IMR-90 (cell line): ENCODE results near the gene ADD1. TPM values are rescaled to one million over a fixed set of nuclear protein-coding genes. Genes with fewer than 3 reads are reported as not detected.

Source experiments
- ATAC-seq: fragments of 200-7000 bp; cut with Tn5 transposase; 2 replicates; pipeline ENCODE4 v1.9.1; 2020; ENCODE audit warnings: low read depth, mild to moderate bottlenecking, moderate library complexity
- BruUV-seq: library from RNA; stranded (reverse); fragments of 400-500 nt; replicated peaks from 2 replicates; lab custom pipeline; 2021; lab: Mats Ljungman, UMichigan
- CTCF ChIA-PET: fragments of 300-600 bp; formaldehyde crosslinking; extraction: SDS; loops from one replicate; lab custom pipeline; 2021; ENCODE audit warnings: antibody characterized with exemption; lab: Yijun Ruan, JAX
- POLR2A ChIA-PET: fragments of 300-600 bp; sonication (Branson Sonifier 250); formaldehyde crosslinking; loops from one replicate; lab custom pipeline; 2022; ENCODE audit warnings: antibody characterized with exemption; ENCODE audit not compliant: unreplicated experiment; lab: Charles Lee
- DNase-seq: peaks from one replicate; pipeline ENCODE4 v3.0.0; 2013
- H2AFZ ChIP-seq: replicated peaks from 2 replicates; pipeline ENCODE3; 2013; ENCODE audit warnings: low read length, mild to moderate bottlenecking; ENCODE audit not compliant: poor library complexity
- H2AK5ac ChIP-seq: 2 replicates; pipeline ENCODE4 v1.6.1; 2013; ENCODE audit warnings: low read depth, low read length, inconsistent platforms
- H2AK9ac ChIP-seq: replicated peaks from 2 replicates; pipeline ENCODE3; 2013; ENCODE audit warnings: mild to moderate bottlenecking, low read depth, low read length, moderate library complexity; ENCODE audit not compliant: poor library complexity
- H2BK120ac ChIP-seq: 2 replicates; pipeline ENCODE4 v1.6.1; 2013; ENCODE audit warnings: low read depth, low read length, inconsistent platforms
- H2BK15ac ChIP-seq: 3 replicates; pipeline ENCODE4 v1.6.1; 2013; ENCODE audit warnings: low read depth, low read length, inconsistent platforms
- H2BK20ac ChIP-seq: 2 replicates; pipeline ENCODE4 v1.6.1; 2013; ENCODE audit warnings: low read depth, mild to moderate bottlenecking, inconsistent platforms, low read length, moderate library complexity
- H2BK5ac ChIP-seq: 2 replicates; pipeline ENCODE4 v1.6.1; 2013; ENCODE audit warnings: mild to moderate bottlenecking, low read depth, low read length, inconsistent platforms; ENCODE audit not compliant: poor library complexity, severe bottlenecking
- H3K14ac ChIP-seq: replicated peaks from 2 replicates; pipeline ENCODE4 v1.6.1; 2013; ENCODE audit warnings: low read depth, low read length, inconsistent platforms
- H3K18ac ChIP-seq: 2 replicates; pipeline ENCODE4 v1.6.1; 2013; ENCODE audit warnings: low read depth, low read length, control low read depth
- H3K23ac ChIP-seq: 2 replicates; pipeline ENCODE4 v1.6.1; 2013; ENCODE audit warnings: low read depth, low read length, inconsistent platforms
- H3K27ac ChIP-seq: 2 replicates; pipeline ENCODE4 v1.5.1; 2013; ENCODE audit warnings: mild to moderate bottlenecking, control low read depth, low read length; ENCODE audit not compliant: insufficient read depth
- H3K27me3 ChIP-seq: 2 replicates; pipeline ENCODE4 v1.6.1; 2013; ENCODE audit warnings: low read length; ENCODE audit not compliant: control insufficient read depth, insufficient read depth
- H3K36me3 ChIP-seq: 2 replicates; pipeline ENCODE4 v1.6.1; 2013; ENCODE audit warnings: low read length, mixed read lengths; ENCODE audit not compliant: control insufficient read depth, insufficient read depth
- H3K4ac ChIP-seq: 2 replicates; pipeline ENCODE4 v1.6.1; 2013; ENCODE audit warnings: low read depth, low read length, inconsistent platforms
- H3K4me1 ChIP-seq: 2 replicates; pipeline ENCODE4 v1.6.1; 2013; ENCODE audit warnings: low read length, mixed read lengths; ENCODE audit not compliant: control insufficient read depth, insufficient read depth
- H3K4me2 ChIP-seq: 2 replicates; pipeline ENCODE4 v1.6.1; 2013; ENCODE audit warnings: low read depth, mild to moderate bottlenecking, control low read depth, low read length, moderate library complexity
- H3K4me3 ChIP-seq: 2 replicates; pipeline ENCODE4 v1.5.1; 2013; ENCODE audit warnings: low read depth, mild to moderate bottlenecking, control low read depth, low read length, moderate library complexity; ENCODE audit not compliant: insufficient read depth
- H3K56ac ChIP-seq: 2 replicates; pipeline ENCODE4 v1.6.1; 2013; ENCODE audit warnings: low read length, inconsistent platforms; ENCODE audit not compliant: insufficient read depth; ENCODE audit errors: extremely low read depth
- H3K79me1 ChIP-seq, 2 experiments: 2 replicates each; pipeline ENCODE4 v1.6.1; 2013; ENCODE audit warnings: low read length in 2 of 2, inconsistent platforms in 1 of 2, low read depth in 1 of 2
- H3K9ac ChIP-seq: 2 replicates; pipeline ENCODE4 v1.6.1; 2013; ENCODE audit warnings: low read depth, low read length, control low read depth
- H3K9me1 ChIP-seq: 2 replicates; pipeline ENCODE4 v1.6.1; 2013; ENCODE audit warnings: low read length, inconsistent platforms; ENCODE audit not compliant: insufficient read depth
- H3K9me3 ChIP-seq: 2 replicates; pipeline ENCODE4 v1.6.1; 2013; ENCODE audit warnings: low read length; ENCODE audit not compliant: control insufficient read depth, insufficient read depth
- H4K20me1 ChIP-seq: 2 replicates; pipeline ENCODE4 v1.6.1; 2013; ENCODE audit warnings: low read length, inconsistent platforms; ENCODE audit not compliant: insufficient read depth
- H4K5ac ChIP-seq: 2 replicates; pipeline ENCODE4 v1.6.1; 2013; ENCODE audit warnings: mild to moderate bottlenecking, low read depth, low read length, control low read depth
- H4K8ac ChIP-seq, 2 experiments: 2 replicates each; pipeline ENCODE4 v1.6.1; 2013; ENCODE audit warnings: low read depth in 2 of 2, low read length in 2 of 2, control low read depth in 1 of 2, inconsistent platforms in 1 of 2
- H4K91ac ChIP-seq: 2 replicates; pipeline ENCODE4 v1.6.1; 2013; ENCODE audit warnings: low read depth, low read length, inconsistent platforms; ENCODE audit not compliant: insufficient read depth
- CHD1 ChIP-seq: IDR thresholded peaks from 2 replicates; pipeline ENCODE4 v1.6.1; 2012; ENCODE audit warnings: low read depth, low read length, improper control_type of control experiment
- WGBS, 2 experiments: methylation state at CpG; one replicate each; pipeline versions ENCODE4 v1.1.5 to v1.1.7; 2013; ENCODE audit warnings: missing lambda C conversion rate in 2 of 2; ENCODE audit not compliant: insufficient read length in 1 of 2; ENCODE audit errors: extremely low coverage in 2 of 2; 5-methylcytosine and 5-hydroxymethylcytosine counted together
- dilution Hi-C: fragments of 300-500 bp; cut with HindIII; formaldehyde crosslinking; loops from one replicate; pipeline ENCODE4 v1.14.3; 2018; ENCODE audit warnings: low sequenced_read_pairs; ENCODE audit not compliant: unreplicated experiment
- in situ Hi-C: fragments of 300-500 bp; cut with MboI; formaldehyde crosslinking; loops from 3 replicates; pipeline ENCODE4 v1.14.3; 2019; ENCODE audit warnings: low sequenced_read_pairs, inconsistent platforms, mixed read lengths
- intact Hi-C: fragments of 100-400 bp; cut with micrococcal nuclease; formaldehyde crosslinking; loops from 2 replicates; pipeline ENCODE4 v1.10.0; 2022
- polyA plus RNA-seq, 3 experiments: library from polyadenylated mRNA; depleted of rRNA; stranded (reverse); fragments of >200 nt; gene quantifications; 2 replicates each; pipeline ENCODE4 v1.2.3, GENCODE V29; 2012; ENCODE audit warnings: low replicate concordance in 1 of 3
- total RNA-seq: library from RNA; depleted of rRNA; stranded (reverse); fragments of >200 nt; gene quantifications from 2 replicates; pipeline ENCODE4 v1.2.3, GENCODE V29; 2012
- TF ChIP-seq, protein P1 (sequence below): fragments of 150-350 bp; IDR thresholded peaks from 2 replicates; pipeline ENCODE4 v1.6.1; 2017; ENCODE audit warnings: mild to moderate bottlenecking, antibody characterized with exemption, low read length, low read depth

The ADD1 gene
- total and polyA plus RNA-seq, 2 of the 4 experiments (the other 2 are of a cell fraction), result 122 to 215 TPM

DNA sequence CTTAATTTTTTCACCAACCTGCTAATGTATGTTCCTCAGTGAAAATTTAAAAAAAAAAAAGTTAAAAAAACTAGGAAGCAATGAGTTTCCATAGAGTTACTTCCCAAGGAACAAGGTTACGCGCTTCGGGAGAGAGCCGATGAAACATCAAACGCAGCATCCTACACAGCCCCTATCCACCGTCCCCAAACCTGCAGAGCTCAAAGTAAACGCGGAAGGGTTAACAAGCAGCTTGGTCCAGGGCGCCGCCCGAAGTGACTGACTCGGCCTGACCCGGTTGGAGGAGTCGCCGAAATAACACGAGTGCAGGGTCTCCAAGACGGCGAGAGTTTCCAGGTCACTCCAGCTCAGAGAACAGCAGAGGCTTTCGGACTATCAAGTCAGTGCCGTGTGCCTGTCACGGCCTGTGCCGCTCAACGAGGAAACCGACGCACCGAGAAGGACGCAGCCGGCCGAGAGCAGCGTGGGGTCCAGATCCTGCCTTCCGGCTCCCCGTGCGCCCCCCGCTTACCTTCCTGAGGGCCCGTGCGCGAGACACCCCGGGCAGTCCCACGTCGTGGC lies 119.0 kb downstream of the ADD1 start:
- dilution Hi-C loops, result no loop called here
- peak; percentile 38 for DNase-seq

More for the DNA sequence above, 119.0 kb downstream of the ADD1 start:
- TF ChIP-seq CHD1, result peak; percentile 52; the same call in 1 of the 2 replicates
- TF ChIP-seq, protein P1, sequence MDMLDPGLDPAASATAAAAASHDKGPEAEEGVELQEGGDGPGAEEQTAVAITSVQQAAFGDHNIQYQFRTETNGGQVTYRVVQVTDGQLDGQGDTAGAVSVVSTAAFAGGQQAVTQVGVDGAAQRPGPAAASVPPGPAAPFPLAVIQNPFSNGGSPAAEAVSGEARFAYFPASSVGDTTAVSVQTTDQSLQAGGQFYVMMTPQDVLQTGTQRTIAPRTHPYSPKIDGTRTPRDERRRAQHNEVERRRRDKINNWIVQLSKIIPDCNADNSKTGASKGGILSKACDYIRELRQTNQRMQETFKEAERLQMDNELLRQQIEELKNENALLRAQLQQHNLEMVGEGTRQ, result no peak
- peak overlapping the region; percentile 76 to 82 for H4K8ac ChIP-seq
- peaks cover 13% of the 10 kb centered on the region for H3K9me1 ChIP-seq
- H3K4me1 ChIP-seq, result peaks cover 15% of the 10 kb centered on the region
- peaks cover 26 to 52% of the 10 kb centered on the region in 2 experiments for H3K79me1 ChIP-seq
- no peak overlapping the region for H2BK15ac ChIP-seq
- H3K27ac ChIP-seq, result peak overlapping the region; percentile 72
- no TSS peak for BruUV-seq
- peak overlapping the region; percentile 75 for H4K91ac ChIP-seq
- H2BK20ac ChIP-seq, result no peak overlapping the region
- peak overlapping the region; percentile 99 for H3K4me2 ChIP-seq
- POLR2A ChIA-PET, result no interaction called here
- WGBS, 2 experiments, result 0% methylated on average over 24 of the region's 40 CpGs; no CpG with 5 or more reads in 1 of the 2 experiments
- no peak overlapping the region for H3K18ac ChIP-seq
- H2AK9ac ChIP-seq, result peak overlapping the region; percentile 90
- no peaks in the 10 kb centered on the region for H3K9me3 ChIP-seq
- peak overlapping the region; percentile 82 for H3K9ac ChIP-seq
- CTCF ChIA-PET, result interaction anchor here (0.6 to 2.3 kb wide), 4 partner anchors 9 to 522 kb away, joined by 3 to 12 read pairs (median 4); no protein-coding TSS in a partner anchor
- H3K23ac ChIP-seq, result peak overlapping the region; percentile 47; the same call in 1 of the 2 replicates
- in situ Hi-C loops, result no loop called here
- ATAC-seq, result peak; percentile 27
- no peak overlapping the region for H2BK120ac ChIP-seq
- peak overlapping the region; percentile 68 for H2BK5ac ChIP-seq
- peak overlapping the region; percentile 61; the same call in 1 of the 2 replicates for H4K5ac ChIP-seq
- peaks cover 33% of the 10 kb centered on the region for H4K20me1 ChIP-seq
- H2AFZ ChIP-seq, result peak overlapping the region; percentile 99
- intact Hi-C loops, result loop anchor here (1.0 kb wide), 1 partner anchor 75 kb away; no protein-coding TSS in a partner anchor
- H3K4ac ChIP-seq, result peak overlapping the region; percentile 47
- H3K14ac ChIP-seq, result peak overlapping the region; percentile 46
- peak overlapping the region; percentile 37; the same call in 1 of the 2 replicates for H3K56ac ChIP-seq
- peaks cover 2% of the 10 kb centered on the region; the same call in 1 of the 2 replicates for H3K36me3 ChIP-seq
- H3K27me3 ChIP-seq, result no peaks in the 10 kb centered on the region
- H2AK5ac ChIP-seq, result peak overlapping the region; percentile 52
- peak overlapping the region; percentile 87 for H3K4me3 ChIP-seq
